Measurements from ENCODE around the gene CFAP77.

DNA sequence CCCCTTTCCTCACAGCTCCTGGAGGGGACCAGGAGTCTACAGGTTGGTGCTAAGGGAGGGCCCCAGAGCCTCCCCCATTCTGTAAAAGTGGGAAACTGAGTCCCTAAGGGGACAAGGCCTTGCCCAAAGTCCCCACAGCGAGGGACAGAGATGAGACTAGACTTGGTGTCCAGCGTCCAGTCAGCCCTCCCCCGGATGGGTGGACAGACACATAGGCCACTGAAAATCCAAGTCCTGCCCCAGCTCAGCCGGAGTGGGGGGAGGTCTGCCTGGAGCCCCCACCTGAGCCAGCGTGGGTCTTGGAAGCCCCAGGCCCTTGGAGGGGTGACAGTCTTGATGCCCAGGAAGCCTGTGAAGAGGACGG, 177.6 kb downstream of the CFAP77 start:
- TF ChIP-seq, protein P1, sequence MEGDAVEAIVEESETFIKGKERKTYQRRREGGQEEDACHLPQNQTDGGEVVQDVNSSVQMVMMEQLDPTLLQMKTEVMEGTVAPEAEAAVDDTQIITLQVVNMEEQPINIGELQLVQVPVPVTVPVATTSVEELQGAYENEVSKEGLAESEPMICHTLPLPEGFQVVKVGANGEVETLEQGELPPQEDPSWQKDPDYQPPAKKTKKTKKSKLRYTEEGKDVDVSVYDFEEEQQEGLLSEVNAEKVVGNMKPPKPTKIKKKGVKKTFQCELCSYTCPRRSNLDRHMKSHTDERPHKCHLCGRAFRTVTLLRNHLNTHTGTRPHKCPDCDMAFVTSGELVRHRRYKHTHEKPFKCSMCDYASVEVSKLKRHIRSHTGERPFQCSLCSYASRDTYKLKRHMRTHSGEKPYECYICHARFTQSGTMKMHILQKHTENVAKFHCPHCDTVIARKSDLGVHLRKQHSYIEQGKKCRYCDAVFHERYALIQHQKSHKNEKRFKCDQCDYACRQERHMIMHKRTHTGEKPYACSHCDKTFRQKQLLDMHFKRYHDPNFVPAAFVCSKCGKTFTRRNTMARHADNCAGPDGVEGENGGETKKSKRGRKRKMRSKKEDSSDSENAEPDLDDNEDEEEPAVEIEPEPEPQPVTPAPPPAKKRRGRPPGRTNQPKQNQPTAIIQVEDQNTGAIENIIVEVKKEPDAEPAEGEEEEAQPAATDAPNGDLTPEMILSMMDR (IDR thresholded peaks at IDR 0.05; ENCODE audit: control extremely low read depth in 1 of 3, insufficient read depth in 1 of 3, low read depth in 1 of 3, low read length in 3 of 3): no peak
- TF ChIP-seq SP1 (IDR thresholded peaks at IDR 0.05; ENCODE audit: low read depth, low read length) (no peak), SUZ12 (IDR thresholded peaks at IDR 0.05; ENCODE audit: low read length) (peak; percentile 56; the same call in 1 of the 2 replicates), SIN3A (conservative IDR thresholded peaks at IDR 0.05 in 1 of 2, IDR thresholded peaks at IDR 0.05 in 1 of 2; ENCODE audit: low read depth in 1 of 2, low read length in 2 of 2) (no peak), POLR2A (IDR thresholded peaks at IDR 0.05; ENCODE audit: control extremely low read depth in 1 of 2, low read depth in 2 of 2, low read length in 2 of 2) (no peak), CBX8 (IDR thresholded peaks at IDR 0.05; ENCODE audit: borderline replicate concordance, low read depth, low read length) (no peak), NRF1 (IDR thresholded peaks at IDR 0.05; ENCODE audit: low read depth, low read length) (no peak), EP300 (IDR thresholded peaks at IDR 0.05; ENCODE audit: borderline replicate concordance in 1 of 2, low read depth in 2 of 2, low read length in 2 of 2) (no peak), ASH2L (IDR thresholded peaks at IDR 0.05; ENCODE audit: low read length) (no peak), RAD21 (IDR thresholded peaks at IDR 0.05 in 1 of 2, conservative IDR thresholded peaks at IDR 0.05 in 1 of 2; ENCODE audit: low read depth in 2 of 2, low read length in 2 of 2) (no peak), BACH1 (IDR thresholded peaks at IDR 0.05; ENCODE audit: low read length) (no peak)

Data from H1 (cell line).